Ureter (tissue), 1 donor: Measurements from ENCODE around the gene TPD52L1. TPM values are rescaled to one million over a fixed set of nuclear protein-coding genes. Genes with fewer than 3 reads are reported as not detected.
A peak's percentile ranks its signal among the peaks of the same experiment; 100 is the strongest.

Source experiments
- DNase-seq: peaks from one replicate; pipeline ENCODE4 v3.0.0-alpha.2; 2020; ENCODE audit warnings: low spot score
- total RNA-seq: library from RNA; stranded (reverse); gene quantifications from one replicate; pipeline ENCODE4 v1.2.4, GENCODE V29; 2023
- donor health status: DM: yes; HTN: yes; CAD: no.

TPD52L1 gene
- total RNA-seq, 1 donor from 2014 or later, result 54.8 TPM

GRCh38 chr6:125174626-125175025 lies 21.1 kb downstream of the TPD52L1 start:
- no peak for DNase-seq

- DNase-seq, result no peak
Measured at GRCh38 chr6:125175466-125176048, 22.0 kb downstream of the TPD52L1 start.

- DNase-seq, result no peak
Measured at GRCh38 chr6:125182237-125183008, 28.9 kb downstream of the TPD52L1 start.

- no peak for DNase-seq
Measured at GRCh38 chr6:125183391-125183790, 29.8 kb downstream of the TPD52L1 start.

GRCh38 chr6:125188037-125188436 lies 34.5 kb downstream of the TPD52L1 start:
- DNase-seq, result no peak

- no peak for DNase-seq
Measured at GRCh38 chr6:125188594-125189203, 35.1 kb downstream of the TPD52L1 start.

- DNase-seq, result no peak
Measured at GRCh38 chr6:125189494-125189893, 35.9 kb downstream of the TPD52L1 start.

- DNase-seq, result no peak
Measured at GRCh38 chr6:125190667-125191066, 37.1 kb downstream of the TPD52L1 start.

- DNase-seq, result peak; percentile 52
Measured at GRCh38 chr6:125191916-125192609, 38.5 kb downstream of the TPD52L1 start.

GRCh38 chr6:125192610-125192930 lies 39.0 kb downstream of the TPD52L1 start:
- DNase-seq, result no peak

GRCh38 chr6:125193208-125193607 lies 39.6 kb downstream of the TPD52L1 start:
- DNase-seq, result no peak

- DNase-seq, result no peak
Measured at GRCh38 chr6:125194941-125195340, 41.4 kb downstream of the TPD52L1 start.

- DNase-seq, result no peak
Measured at GRCh38 chr6:125195526-125195925, 42.0 kb downstream of the TPD52L1 start.

- no peak for DNase-seq
Measured at GRCh38 chr6:125196613-125197012, 43.0 kb downstream of the TPD52L1 start.

- peak; percentile 62 for DNase-seq
Measured at GRCh38 chr6:125197795-125198269, 44.3 kb downstream of the TPD52L1 start.

- no peak for DNase-seq
Measured at GRCh38 chr6:125198398-125198937, 44.9 kb downstream of the TPD52L1 start.

- no peak for DNase-seq
Measured at GRCh38 chr6:125200941-125201340, 47.4 kb downstream of the TPD52L1 start.

GRCh38 chr6:125201961-125202729 lies 48.6 kb downstream of the TPD52L1 start:
- peak; percentile 64 for DNase-seq

- DNase-seq, result no peak
Measured at GRCh38 chr6:125203395-125203794, 49.8 kb downstream of the TPD52L1 start.

- no peak for DNase-seq
Measured at GRCh38 chr6:125205931-125206330, 52.4 kb downstream of the TPD52L1 start.

- no peak for DNase-seq
Measured at GRCh38 chr6:125206389-125206788, 52.8 kb downstream of the TPD52L1 start.
